Jurkat, Clone E6-1 (cell line): ENCODE results near the gene PTPRE.

Source experiments
- DNase-seq: peaks from one replicate; pipeline ENCODE4 v3.0.0-alpha.2; 2011; ENCODE audit warnings: low read depth, low spot score
- H3K4me3 ChIP-seq: 2 replicates; pipeline ENCODE4 v1.5.1; 2011; ENCODE audit warnings: mild to moderate bottlenecking, low read length, control low read depth, moderate library complexity

PTPRE gene

GRCh38 chr10:128059266-128059981 is 152.5 kb downstream of the PTPRE start:
- DNase-seq: no peak
- H3K4me3 ChIP-seq: no peak overlapping the region

- no peak for DNase-seq
- H3K4me3 ChIP-seq: no peak overlapping the region
Measured at GRCh38 chr10:128059982-128060293, 153.0 kb downstream of the PTPRE start.

- DNase-seq: no peak
- no peak overlapping the region for H3K4me3 ChIP-seq
Measured at GRCh38 chr10:128060341-128061250, 153.7 kb downstream of the PTPRE start.

GRCh38 chr10:128061306-128062300 is 154.7 kb downstream of the PTPRE start:
- no peak for DNase-seq
- no peak overlapping the region for H3K4me3 ChIP-seq

- H3K4me3 ChIP-seq: peak overlapping the region; percentile 44
Measured at GRCh38 chr10:128062331-128062880, 155.5 kb downstream of the PTPRE start.

GRCh38 chr10:128062881-128063563 is 156.1 kb downstream of the PTPRE start:
- DNase-seq: peak; percentile 88
- H3K4me3 ChIP-seq: peak overlapping the region; percentile 44

More at GRCh38 chr10:128062331-128062880, 155.5 kb downstream of the PTPRE start:
- DNase-seq: no peak

GRCh38 chr10:128063736-128064107 is 156.8 kb downstream of the PTPRE start:
- DNase-seq: no peak
- peak overlapping the region; percentile 44 for H3K4me3 ChIP-seq

- DNase-seq: peak; percentile 96
- H3K4me3 ChIP-seq: peak overlapping the region; percentile 28
Measured at GRCh38 chr10:128064108-128064969, 157.4 kb downstream of the PTPRE start.

- DNase-seq: no peak
Measured at GRCh38 chr10:128064970-128065580, 158.2 kb downstream of the PTPRE start.

GRCh38 chr10:128065881-128066534 is 159.1 kb downstream of the PTPRE start:
- no peak for DNase-seq

More at GRCh38 chr10:128064970-128065580, 158.2 kb downstream of the PTPRE start:
- no peak overlapping the region for H3K4me3 ChIP-seq

GRCh38 chr10:128066870-128067382 is 160.0 kb downstream of the PTPRE start:
- no peak for DNase-seq
- no peak overlapping the region for H3K4me3 ChIP-seq

More at GRCh38 chr10:128065881-128066534, 159.1 kb downstream of the PTPRE start:
- H3K4me3 ChIP-seq: no peak overlapping the region

GRCh38 chr10:128067691-128068397 is 160.9 kb downstream of the PTPRE start:
- DNase-seq: no peak
- H3K4me3 ChIP-seq: no peak overlapping the region

- H3K4me3 ChIP-seq: no peak overlapping the region
- DNase-seq: no peak
Measured at GRCh38 chr10:128068398-128069285, 161.7 kb downstream of the PTPRE start.

- no peak overlapping the region for H3K4me3 ChIP-seq
- DNase-seq: peak; percentile 68
Measured at GRCh38 chr10:128069351-128070051, 162.6 kb downstream of the PTPRE start.
